Measurements from ENCODE around the gene TBC1D22A. TPM values are rescaled to one million over a fixed set of nuclear protein-coding genes. Genes with fewer than 3 reads are reported as not detected.
"Not testable (repeated sequence)": the region's sequence is repeated elsewhere in the genome, so short reads cannot be mapped to it uniquely, and the experiment has no call there.

Gene TBC1D22A
- total RNA-seq, 1 donor from 2014 or later: 8.9 TPM

DNA sequence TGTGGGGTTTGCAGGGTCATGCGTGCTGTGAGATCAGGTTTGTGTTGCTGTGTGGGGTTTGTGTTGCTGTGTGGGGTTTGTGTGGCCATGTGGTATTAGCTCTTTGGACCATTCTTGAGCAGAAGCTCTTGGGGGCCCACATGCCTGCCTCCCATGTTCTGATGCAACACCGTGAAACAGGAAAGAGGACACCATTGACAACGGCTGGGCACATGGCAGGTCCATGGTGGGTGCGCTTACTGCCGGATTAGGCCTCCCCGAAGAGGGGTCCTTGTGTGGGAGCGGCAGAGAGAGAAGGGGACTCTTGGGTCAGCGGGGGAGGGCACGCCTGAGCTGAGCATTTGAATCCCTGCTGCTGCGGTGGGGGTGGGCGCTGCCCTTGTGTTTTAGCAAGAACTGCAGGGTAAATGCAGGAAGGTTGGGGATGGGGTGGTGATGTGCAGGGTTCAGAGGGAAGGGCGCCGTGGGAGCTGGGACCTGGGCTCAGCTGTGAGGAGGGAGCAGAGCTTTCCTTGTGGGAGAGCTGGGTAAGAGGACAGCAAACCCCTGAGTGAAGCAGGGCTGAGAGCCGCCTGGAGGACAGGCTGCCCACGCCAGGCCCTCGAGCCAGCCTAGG is 361.5 kb downstream of the TBC1D22A start:
- DNase-seq: no peak

DNA sequence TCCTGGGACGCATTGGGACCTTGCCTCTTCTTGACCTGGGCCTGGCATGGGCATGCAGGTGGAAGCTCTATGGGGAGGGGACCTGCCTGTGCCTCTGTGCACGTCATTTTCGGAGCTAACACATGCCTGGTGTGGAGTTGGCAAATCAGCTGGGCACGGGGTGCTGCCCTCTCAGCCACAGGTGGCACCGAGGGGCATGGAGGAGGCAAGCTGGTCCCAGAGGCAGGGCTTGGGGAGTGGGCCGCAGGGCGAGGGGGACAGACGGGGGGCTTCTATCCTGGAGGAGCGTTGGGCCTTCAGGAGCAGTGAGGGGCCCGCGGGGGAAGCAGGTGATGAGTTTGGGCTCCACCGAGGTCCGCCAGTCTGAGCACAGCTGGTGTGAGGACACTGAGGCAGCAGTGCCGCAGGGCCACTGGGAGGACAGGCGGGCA is 362.0 kb downstream of the TBC1D22A start:
- no peak for DNase-seq

DNA sequence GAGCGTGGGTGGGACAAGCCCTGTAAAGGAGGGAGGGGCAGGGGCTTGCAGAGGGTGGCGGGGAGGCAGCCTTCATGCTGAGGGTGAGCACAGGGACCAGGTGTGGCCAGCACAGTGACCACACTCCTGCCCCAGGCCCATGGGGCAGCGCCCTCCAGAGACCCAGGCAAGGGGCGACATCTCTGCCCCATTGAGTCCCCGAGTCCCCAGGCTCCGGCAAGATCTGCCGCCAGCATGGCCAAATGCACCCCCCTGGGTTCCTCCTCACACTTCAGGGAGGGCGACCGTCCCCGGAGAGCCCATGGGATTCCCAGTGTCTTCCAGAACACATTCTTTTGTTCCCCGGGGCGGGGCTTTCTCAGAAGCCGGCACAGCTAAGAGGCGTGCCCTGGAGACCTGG is 362.5 kb downstream of the TBC1D22A start:
- DNase-seq: no peak

DNA sequence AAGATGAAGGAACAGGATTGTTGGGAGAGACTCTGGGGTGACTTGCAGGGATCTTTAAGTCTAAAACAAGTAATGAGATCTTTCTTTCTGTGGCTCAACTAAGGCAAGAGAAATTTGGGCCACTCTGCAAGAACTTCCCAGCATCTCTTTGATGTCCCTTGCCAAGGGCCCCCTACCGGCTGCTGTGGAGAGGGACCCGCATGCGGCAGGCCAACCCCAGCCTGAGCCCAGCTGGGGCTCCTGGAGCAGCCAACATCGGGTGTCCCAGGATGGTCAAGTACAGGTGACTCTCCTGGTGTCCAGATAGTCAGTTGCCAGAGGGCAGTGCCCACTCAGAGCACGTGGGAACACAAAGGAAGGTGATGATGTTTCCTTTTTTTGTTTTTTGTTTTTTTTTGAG is 363.2 kb downstream of the TBC1D22A start:
- DNase-seq: no peak

DNA sequence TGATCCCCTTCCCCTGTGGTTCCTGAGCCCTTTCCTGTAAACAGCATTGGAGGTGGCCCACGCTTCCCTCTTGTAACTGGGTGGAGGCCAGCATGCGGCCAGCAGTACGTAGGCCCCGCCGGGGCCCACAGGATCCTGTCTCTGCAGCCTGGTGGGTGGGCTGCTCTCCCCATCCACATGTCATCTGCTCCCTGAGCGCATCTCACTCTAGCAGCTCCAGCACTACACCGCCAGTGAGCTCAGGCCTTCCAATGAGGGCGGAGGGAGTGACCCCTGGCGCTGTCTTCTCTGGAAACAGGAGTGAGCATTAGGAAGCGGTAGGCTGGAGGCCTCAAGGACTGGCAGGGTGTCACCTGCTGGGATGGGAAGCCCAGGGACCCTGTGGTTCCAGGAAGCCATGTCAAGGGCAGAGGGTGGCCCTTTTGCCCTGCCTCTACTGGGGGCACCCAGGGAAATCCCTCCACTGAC is 363.9 kb downstream of the TBC1D22A start:
- no peak for DNase-seq

DNA sequence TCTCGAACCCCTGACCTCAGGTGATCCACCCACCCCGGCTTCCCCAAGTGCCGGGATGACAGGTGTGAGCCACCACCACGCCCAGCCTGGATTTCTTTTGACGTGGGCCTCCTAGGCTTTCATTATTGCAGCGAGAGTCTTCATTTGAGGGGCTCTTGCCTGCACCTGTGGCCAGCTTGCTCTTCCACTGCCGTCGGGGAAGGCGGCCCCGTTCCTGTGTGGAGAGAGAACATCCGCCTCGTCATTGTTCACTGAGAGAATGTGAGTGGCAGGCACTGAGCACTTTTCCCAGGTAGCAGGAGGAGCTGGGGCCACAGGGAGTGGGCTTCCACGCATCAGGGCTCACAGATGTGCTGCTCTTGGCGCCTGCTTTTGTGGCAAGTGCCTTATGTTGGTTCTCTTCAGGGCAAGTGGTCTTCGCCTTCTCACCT is 365.0 kb downstream of the TBC1D22A start:
- no peak for DNase-seq

DNA sequence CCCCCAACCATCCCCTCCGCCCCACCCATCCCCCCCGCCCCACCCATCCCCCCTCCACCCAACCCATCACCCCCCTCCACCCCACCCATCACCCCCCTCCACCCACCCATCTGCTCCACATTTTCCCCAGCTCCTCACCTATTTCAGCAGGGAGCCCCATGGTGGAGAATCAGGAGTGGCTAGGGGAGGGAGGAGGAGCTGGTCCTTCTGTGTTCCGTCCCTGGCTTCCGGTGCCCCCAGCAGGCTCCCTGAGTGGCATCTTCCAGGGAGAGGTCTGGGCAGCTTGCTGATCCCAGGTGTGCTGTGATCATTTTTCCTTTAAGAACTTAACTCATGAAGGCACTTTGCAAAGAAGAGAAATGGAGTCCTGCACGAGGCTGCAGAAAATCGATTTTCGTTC is 365.8 kb downstream of the TBC1D22A start:
- DNase-seq: no peak

DNA sequence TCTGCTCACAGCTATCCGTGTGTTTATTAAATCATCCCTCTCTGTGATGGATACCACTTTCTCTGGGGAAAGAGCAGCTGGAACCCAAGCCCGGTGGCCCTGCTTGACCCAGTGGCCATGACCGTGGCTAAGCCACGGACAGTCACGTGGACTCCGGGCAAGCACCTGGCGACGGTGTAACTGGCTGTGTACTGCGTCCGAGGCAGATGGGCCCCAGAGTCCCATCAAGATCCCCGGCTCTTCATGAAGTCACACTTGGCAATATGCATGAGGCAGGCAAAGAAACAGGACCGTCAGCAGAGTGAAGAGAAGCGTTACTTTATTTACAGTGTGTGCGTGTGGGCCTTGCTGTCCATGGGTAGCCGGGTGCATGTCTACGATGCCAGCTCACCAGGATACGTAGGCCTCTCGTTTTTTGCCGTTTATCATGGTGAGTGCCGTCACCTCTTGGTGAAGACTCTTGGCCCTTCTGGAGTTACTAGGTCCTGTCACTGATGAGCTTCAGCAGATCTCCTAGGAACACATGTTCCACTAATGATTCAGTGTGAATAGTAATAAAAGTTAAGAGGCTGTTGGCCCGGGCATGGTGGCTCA is 366.3 kb downstream of the TBC1D22A start:
- DNase-seq: no peak

DNA sequence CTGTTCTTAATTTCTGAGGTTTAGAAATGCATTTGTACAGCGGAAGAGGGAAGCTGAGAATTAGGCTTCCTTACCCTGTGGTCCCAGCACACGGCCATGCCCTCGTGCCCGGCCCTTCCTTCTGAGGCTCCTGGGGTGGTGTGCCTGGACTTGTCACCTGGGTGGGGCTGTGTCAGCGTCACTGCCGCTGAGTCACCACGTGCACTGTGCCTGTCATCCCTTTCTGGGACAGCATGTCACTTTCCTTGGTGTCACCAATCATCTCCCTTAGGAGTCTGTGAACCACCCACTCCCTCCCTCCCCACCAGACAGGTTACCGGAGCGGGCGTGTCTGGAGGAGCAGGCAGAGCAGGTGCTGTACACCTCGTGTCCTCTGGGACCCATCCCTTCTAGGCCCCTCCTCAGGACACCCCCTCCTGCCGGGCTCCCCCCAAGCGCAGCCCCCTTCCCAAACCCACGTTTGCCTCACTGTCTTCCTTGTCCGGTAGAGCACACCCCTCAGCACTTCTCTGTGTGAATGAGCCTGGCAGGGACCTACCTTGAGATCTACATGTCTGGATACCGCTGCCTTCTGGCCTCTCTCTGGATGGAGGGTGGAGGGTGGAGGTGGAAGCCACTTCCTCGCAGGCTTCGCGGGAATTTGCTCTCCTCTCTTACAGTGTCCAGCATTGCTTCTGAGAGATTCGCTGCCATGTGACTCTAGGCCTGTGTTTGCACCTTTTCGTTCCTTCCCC is 367.6 kb downstream of the TBC1D22A start:
- no peak for DNase-seq

DNA sequence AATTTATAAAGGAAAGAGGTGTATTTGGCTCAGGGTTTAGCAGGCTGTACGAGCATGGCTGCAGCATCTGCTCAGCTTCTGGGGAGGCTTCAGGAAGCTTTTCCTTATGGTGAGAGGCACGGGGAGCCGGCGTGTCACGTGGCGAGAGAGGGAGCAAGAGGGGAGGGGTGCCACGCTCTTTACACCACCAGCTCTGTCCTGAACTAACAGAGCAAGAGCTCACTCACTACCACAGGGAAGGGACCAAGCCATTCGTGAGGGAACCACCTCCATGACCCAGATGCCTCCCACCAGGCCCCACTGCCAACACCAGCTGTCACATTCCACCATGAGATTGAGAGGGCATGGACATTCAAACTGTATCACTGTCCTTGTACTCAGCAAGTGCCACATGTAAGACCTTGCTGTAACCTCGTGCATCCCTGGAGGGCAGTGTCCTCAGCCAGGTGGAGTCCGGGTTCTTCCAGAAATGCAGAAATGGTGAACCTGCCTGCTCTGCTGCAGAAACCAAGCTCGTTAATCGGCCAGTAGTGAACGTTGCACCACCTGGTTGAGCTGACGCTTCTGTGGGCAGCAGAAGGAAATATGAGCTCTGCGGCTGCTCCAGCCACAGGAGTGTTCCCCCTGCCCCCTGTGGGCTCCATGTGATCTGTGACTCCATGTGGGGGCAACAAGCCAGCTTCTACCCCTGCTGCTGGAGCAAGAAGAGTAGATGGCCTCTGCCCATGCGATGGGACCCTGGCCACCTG is 368.6 kb downstream of the TBC1D22A start:
- peak; percentile 9 for DNase-seq

DNA sequence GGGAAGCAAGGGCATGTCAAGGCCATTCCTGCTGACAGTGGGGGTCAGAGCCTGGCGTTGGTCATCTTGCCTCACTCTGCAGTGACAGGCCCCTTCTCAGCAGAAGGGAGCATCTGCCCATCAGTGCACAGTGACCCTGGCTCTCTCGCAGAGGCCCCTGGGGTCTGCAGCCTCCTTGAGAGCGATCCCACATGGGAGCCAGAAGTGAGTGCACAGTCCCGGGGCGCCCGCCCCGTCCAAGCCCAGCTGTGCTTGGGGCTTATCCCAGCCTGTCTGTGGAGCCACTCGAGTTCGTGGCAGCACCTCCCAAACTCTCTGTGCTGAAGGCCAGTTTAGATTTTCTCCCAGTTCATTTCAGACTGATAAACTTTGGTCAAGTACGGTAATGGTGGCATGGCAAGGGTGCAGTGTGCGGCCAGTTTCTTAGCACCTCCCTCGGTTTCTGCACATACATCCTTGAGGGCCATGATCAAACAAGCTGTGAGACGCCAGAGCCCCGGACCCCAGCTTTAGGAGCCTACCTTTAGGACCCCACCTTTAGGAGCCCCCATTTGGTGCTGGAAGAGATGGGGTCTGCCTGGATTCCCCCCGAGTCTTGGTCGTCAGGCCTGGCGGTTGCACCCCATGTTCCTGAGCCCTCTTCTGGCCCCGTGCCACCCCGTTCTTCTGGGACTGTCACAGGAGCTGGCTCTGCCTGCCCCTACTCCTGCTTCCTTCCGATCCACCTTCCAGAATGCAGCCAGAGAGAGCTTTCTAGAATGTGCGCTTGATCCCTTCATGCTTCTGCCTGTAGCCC is 369.4 kb downstream of the TBC1D22A start:
- DNase-seq: no peak

DNA sequence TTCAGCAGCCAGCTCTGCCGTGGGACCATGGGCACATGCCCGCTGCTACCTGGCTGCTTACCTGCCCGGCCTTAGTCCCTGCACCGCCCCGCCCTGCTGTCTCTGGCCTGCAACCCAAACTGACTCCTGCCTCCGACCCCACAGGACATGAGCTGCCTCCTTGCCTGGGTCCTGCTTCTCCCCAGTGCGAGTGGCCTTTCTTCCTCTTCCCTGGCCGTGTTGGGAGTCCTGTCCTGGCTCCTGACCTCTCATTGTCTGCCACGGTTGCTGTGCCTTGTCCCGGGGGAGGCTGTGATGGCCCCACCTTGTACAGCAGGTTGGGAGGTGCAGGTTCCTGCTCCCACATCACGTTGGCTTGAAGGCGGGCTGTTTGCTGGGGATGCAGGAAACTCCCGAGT is 370.0 kb downstream of the TBC1D22A start:
- no peak for DNase-seq

DNA sequence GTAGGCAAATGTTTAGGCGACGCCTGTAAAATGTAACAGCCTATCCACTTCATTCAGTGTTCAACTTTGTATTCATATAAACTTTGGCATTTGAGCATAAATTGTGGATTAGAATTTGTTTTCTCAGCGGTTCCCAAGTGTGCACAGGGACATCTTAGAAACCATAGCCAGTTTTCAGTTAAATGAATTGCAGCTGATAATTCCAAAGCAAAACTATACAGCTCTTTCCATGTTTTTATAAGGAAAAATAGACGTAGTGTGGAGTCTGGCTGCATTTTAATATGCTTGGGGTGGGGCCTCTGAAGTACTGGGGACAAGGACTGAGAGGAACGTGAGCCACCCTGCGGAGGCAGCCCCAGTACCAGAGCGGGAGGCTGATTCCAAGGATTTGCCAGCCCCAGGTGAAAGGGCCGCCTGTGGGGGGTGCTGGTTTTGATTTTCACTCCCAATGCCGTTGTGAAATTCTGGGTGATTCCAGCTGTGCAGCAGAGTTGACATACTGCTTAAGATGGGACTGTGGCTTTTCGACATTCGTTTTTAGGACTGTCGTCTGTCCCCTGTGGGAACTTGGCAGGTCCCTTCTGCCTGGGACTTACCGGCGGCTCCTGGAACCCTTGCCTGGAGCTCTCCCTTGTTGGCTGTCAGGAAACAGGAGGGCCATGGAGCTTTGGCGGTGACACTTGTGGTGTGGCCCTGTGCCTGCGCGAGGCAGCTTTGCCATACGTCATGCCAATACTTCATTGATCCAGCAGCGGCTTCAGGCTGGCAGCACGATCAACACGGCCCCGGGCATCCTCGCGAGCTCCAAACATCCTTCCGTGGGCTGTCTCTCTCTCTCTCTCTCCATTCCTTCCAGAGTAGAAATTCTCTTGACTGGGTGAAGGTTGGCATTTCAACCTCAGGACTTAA is 370.9 kb downstream of the TBC1D22A start:
- peak; percentile 82 for DNase-seq

DNA sequence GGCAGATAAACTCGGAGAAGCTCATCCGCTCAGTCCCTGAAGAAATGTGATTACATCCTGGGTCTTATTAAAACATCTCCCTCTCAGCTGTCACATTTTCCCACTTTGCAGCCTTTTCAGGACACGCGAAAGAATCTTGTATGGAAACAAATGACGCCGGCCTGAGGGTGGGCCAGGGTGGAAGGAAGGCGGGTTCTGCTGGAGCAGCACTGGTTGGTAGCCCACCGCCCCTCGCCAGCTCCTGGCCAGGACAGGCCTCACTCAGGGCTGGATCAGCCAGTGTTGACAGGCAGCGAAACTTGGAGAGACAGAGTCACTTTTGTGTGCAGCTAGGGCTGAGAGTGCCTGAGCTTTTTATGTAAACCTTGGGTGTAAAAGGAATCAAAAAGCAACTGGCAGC is 371.8 kb downstream of the TBC1D22A start:
- no peak for DNase-seq

DNA sequence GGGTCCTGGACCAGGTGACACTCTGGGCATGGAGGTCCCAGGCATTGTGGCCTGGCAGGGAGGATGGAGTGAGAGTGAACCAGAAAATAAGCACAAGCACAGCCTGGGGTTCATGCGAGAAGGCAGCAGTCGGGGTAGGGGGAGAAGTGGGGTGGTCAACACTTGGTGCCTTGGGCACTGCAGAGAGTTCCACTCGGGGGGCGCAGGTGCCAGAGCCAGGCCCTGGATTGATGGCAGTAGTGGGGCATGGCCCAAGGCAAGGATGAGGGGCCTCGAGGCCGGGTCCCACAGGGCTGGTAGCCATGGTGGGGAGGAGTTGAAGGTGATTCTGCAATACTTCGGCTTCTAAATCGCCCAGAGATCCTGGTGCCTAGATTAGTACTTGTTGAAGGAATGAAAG is 372.9 kb downstream of the TBC1D22A start:
- DNase-seq: no peak

DNA sequence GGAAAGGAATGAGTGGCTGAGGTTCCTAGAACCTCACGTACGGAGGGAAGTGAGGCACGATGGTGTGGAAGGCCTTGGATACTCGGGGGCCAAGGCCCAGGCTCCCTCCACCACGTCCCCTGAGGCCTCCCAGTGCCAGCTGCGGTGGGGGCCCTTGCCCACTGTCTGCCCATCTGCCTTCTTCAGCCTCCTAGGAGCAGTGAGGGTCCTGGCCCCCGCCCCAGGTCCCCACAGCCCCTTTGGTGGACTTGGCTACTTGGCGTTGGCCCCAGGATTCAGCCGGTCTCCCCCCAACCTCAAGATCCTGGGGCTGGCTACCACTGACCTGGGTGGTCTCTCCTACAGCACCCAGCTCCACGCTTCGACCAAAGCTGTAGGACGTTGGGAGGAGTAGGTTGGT is 373.6 kb downstream of the TBC1D22A start:
- DNase-seq: no peak

DNA sequence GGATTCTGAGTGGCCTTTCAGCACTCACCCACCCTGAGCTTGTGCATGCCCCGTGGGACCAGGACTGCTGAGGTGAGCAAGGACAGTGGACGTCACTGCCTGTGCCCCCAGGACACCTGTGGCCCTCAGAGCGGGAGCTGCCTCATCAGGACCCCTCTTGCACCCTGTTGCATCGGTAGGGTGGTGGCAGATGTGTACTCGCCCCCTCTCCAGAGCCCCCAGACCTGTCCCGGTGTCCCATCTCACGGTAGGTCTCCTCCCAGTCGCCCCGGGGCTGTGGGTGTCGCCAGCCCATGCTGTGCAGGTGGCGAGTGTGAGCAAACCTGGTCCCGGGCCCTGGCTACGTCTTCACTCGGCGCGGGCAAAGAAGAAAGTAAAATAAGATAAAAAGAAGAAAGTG is 374.2 kb downstream of the TBC1D22A start:
- DNase-seq: no peak

DNA sequence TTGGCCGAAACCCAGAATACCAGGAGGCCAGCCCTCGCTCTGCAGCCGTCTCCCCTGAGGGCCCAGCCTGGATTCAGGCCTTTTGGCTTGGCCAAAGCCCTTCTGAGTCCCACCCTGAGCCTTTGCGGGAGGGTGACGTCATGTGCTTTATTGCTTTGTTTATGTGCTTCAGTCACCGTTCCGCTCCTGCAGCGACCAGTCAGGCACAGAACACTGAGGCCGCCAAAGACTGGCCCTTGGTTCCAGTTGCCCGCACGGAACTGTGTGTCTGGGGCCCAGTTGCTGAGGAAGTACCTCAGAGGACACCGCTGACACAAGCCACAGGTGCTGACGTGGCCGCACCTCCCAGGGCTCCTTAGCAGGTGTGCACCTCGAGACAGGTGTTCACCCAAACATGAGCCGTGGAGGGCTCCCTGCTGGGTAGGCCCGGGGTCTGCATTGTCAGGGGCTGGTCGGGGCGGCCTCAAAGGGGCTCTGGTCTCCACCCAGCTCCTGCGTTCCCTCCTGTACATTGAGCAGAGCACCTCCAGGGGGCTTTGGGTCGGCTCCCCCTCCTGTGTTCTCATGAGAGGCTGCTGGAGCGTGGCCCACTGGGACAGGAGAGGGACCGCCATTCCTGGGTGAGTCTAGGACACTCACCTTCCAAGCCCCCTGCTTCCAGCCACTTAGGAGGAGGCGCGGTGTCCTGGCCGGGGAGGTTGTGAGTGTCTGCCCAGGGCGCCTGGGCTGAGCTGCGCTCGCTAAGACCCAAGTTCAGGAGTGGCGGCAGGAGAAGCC is 376.8 kb downstream of the TBC1D22A start:
- DNase-seq: no peak

DNA sequence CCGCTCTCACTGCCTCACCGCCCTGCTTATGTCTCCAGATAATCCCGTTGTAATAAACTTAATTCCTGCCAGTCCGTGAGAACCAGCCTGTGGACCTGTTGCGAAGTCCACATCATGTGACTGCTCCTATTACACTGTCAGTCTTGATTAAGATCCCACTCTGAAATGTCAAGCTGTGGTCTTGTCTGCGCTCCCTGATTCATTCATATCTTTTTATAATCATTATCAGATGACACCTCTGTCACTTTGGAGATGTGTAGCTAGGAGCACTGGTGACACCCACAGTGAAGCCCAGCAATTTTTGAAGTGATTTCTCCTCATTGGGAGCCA is 377.3 kb downstream of the TBC1D22A start:
- DNase-seq: no peak

DNA sequence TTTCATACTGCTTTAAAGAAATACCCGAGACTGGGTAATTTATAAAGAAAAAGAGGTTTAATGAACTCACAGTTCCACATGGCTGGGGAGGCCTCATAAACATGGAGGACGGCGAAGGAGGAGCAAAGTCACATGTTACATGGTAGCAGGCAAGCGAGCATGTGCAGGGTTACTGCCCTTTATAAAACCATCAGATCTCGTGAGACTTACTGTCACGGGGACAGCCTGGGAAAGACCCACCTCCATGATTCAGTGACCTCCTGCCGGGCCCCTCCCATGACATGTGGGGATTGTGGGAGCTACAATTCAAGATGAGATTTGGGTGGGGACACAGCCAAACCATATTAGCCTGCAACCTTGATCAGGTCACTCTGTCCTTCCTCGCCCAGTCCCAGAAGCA is 378.5 kb downstream of the TBC1D22A start:
- not testable (repeated sequence) for DNase-seq

Data from skin of body (tissue), 2 donors.